Osteocyte (in vitro differentiated cells): ENCODE measurements around the gene AP5Z1. TPM values are rescaled to one million over a fixed set of nuclear protein-coding genes. Genes with fewer than 3 reads are reported as not detected.
A peak's percentile ranks its signal among the peaks of the same experiment; 100 is the strongest.

Experiments used
- DNase-seq: peaks from one replicate; pipeline ENCODE4 v3.0.0; 2021; ENCODE audit warnings: mixed read lengths; ENCODE audit not compliant: unreplicated experiment; ENCODE audit errors: extremely low spot score
- H3K27ac Mint-ChIP-seq: one replicate; pipeline ENCODE4 v1.8.0; 2021; ENCODE audit warnings: mild to moderate bottlenecking, mixed read lengths; ENCODE audit not compliant: unreplicated experiment
- H3K27me3 Mint-ChIP-seq: one replicate; pipeline ENCODE4 v1.8.0; 2021; ENCODE audit warnings: mixed read lengths; ENCODE audit not compliant: unreplicated experiment
- H3K36me3 Mint-ChIP-seq: one replicate; pipeline ENCODE4 v1.8.0; 2021; ENCODE audit warnings: mixed read lengths; ENCODE audit not compliant: unreplicated experiment
- H3K4me1 Mint-ChIP-seq: one replicate; pipeline ENCODE4 v1.8.0; 2021; ENCODE audit warnings: mixed read lengths; ENCODE audit not compliant: unreplicated experiment
- H3K4me3 Mint-ChIP-seq: one replicate; pipeline ENCODE4 v1.8.0; 2021; ENCODE audit warnings: mild to moderate bottlenecking, moderate library complexity, mixed read lengths; ENCODE audit not compliant: unreplicated experiment
- H3K9me3 Mint-ChIP-seq: one replicate; pipeline ENCODE4 v1.8.0; 2021; ENCODE audit warnings: mixed read lengths; ENCODE audit not compliant: unreplicated experiment
- total RNA-seq: library from RNA; stranded (reverse); gene quantifications from 2 replicates; pipeline ENCODE4 v1.2.1, GENCODE V29; 2021
- TF ChIP-seq, protein P1 (sequence below): fragments of 200-600 bp; sonication (generic); IDR thresholded peaks from 2 replicates; pipeline ENCODE4 v1.5.0; 2021; ENCODE audit warnings: antibody characterized with exemption, mild to moderate bottlenecking, moderate library complexity

AP5Z1 gene
- total RNA-seq, 1 donor from 2014 or later, result 50.2 TPM

DNA sequence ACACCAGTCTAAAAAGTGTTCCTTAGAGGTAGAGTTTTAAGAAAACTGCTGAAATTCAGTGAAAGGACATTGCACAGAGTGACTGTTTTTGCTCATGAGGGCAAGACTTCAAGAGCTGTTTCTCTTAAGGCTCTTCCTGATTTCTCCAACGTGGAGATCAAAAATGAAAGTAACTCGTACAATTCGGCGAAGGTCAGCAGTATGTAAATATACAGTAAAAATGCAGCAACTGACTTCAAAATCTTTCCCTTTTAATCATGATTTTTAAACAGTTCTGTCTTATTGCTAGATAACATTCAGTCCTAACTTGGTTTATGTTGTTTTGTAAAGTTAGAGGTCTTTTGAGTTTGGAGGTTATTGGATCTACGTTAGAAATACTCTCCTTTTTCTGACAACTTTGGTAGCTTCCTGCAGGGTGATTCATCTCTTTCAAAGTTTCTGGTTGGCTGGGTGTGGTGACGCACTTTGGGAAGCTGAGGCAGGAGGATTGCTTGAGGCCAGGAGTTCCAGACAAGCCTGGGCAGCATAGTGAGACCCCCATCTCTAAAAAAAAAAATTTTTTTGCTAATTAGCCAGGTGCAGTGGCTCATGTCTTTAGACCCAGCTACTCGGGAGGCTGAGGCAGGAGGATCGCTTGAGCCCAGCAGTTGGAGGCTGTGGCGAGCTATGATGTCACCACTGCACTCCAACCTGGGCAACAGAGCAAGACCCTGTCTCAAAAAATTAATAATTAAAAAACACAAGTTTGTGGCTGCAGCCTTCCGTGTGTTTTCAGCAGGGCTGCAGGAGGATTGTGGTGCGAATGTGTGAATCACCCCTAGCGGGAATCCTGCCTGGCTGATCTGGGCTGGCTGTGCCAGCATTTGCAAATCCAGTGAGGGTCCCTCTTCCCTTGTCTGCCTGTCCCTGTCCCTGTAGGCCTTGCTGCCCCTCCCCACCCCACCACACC, 29.2 kb upstream of the AP5Z1 start:
- peak overlapping the region; percentile 76 for H3K4me3 Mint-ChIP-seq
- H3K4me1 Mint-ChIP-seq, result peaks cover 58% of the 10 kb centered on the region
- H3K36me3 Mint-ChIP-seq, result peaks cover 29% of the 10 kb centered on the region
- DNase-seq, result no peak
- H3K27ac Mint-ChIP-seq, result peak overlapping the region; percentile 98
- TF ChIP-seq, protein P1, sequence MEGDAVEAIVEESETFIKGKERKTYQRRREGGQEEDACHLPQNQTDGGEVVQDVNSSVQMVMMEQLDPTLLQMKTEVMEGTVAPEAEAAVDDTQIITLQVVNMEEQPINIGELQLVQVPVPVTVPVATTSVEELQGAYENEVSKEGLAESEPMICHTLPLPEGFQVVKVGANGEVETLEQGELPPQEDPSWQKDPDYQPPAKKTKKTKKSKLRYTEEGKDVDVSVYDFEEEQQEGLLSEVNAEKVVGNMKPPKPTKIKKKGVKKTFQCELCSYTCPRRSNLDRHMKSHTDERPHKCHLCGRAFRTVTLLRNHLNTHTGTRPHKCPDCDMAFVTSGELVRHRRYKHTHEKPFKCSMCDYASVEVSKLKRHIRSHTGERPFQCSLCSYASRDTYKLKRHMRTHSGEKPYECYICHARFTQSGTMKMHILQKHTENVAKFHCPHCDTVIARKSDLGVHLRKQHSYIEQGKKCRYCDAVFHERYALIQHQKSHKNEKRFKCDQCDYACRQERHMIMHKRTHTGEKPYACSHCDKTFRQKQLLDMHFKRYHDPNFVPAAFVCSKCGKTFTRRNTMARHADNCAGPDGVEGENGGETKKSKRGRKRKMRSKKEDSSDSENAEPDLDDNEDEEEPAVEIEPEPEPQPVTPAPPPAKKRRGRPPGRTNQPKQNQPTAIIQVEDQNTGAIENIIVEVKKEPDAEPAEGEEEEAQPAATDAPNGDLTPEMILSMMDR, result no peak
- no peaks in the 10 kb centered on the region for H3K9me3 Mint-ChIP-seq
- no peaks in the 10 kb centered on the region for H3K27me3 Mint-ChIP-seq

DNA sequence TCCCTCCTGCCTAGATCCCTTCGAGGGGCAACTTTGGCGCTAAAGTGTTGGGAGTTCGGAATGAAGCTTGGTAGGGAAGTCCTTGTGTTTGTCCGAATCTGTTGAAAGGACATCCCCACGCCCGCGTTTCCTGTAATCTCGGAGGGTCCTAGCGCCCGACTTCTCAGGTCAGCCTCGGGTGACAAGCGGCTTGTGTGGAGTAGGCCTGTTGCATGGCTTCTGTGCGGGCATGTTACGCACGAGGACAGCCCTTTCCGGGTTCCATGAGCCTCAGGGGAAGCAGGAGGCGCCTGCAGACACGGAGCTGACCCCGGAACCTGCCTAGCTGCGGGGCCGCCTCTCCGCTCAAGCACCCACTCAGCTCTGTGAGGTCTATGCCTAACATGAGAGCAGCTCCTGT, 28.4 kb upstream of the AP5Z1 start:
- TF ChIP-seq, protein P1, result no peak
- Mint-ChIP-seq H3K27ac (peak overlapping the region; percentile 98), H3K4me3 (no peak overlapping the region), H3K36me3 (peaks cover 24% of the 10 kb centered on the region), H3K9me3 (no peaks in the 10 kb centered on the region), H3K4me1 (peaks cover 56% of the 10 kb centered on the region), H3K27me3 (no peaks in the 10 kb centered on the region)
- no peak for DNase-seq

DNA sequence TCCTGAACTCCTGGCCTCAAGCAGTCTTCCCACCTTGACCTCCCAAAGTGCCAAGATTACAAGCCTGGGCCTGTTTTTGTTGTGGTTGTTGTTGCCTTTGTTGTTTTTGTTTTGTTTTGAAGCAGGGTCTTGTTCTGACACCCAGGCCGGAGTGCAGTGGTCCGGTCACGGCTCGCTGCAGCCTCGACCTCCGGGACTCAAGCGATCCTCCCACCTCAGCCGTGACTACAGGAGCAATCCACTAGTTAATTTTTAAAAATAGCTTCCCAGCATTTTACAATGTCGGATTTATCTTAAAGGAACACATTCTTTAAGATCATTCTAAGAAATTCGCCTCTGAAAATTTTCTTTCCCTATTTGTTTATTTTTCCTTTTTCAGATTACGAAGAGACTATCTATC, 27.7 kb upstream of the AP5Z1 start:
- peaks cover 22% of the 10 kb centered on the region for H3K36me3 Mint-ChIP-seq
- no peak for DNase-seq
- no peak overlapping the region for H3K4me3 Mint-ChIP-seq
- TF ChIP-seq, protein P1, result no peak
- no peaks in the 10 kb centered on the region for H3K27me3 Mint-ChIP-seq
- peak overlapping the region; percentile 98 for H3K27ac Mint-ChIP-seq
- H3K4me1 Mint-ChIP-seq, result peaks cover 56% of the 10 kb centered on the region
- no peaks in the 10 kb centered on the region for H3K9me3 Mint-ChIP-seq

DNA sequence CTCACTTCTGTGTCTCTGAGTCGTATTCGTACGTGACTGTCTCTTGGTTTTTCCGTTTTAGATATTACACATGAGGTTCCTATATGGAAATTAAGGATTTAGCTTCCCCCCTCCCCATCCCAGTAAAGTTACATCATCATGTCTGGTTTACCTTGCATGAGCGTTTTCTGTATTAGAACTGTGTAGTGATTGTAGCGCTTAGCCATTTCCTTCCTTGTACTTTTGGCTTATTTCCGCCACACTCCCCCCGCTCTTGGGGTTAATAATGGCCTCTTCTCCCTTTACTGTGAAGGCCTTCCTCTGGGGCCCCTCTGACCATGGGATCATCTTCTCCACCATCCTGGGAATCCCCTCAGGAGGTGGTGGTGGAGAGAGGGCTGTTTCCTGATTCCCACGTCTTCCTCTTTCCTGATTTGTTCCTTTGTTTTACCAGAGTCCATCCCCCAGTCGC, 27.2 kb upstream of the AP5Z1 start:
- H3K27me3 Mint-ChIP-seq, result no peaks in the 10 kb centered on the region
- peaks cover 51% of the 10 kb centered on the region for H3K4me1 Mint-ChIP-seq
- no peak for DNase-seq
- H3K4me3 Mint-ChIP-seq, result no peak overlapping the region
- TF ChIP-seq, protein P1, result no peak
- H3K36me3 Mint-ChIP-seq, result peaks cover 21% of the 10 kb centered on the region
- peak overlapping the region; percentile 98 for H3K27ac Mint-ChIP-seq
- no peaks in the 10 kb centered on the region for H3K9me3 Mint-ChIP-seq

DNA sequence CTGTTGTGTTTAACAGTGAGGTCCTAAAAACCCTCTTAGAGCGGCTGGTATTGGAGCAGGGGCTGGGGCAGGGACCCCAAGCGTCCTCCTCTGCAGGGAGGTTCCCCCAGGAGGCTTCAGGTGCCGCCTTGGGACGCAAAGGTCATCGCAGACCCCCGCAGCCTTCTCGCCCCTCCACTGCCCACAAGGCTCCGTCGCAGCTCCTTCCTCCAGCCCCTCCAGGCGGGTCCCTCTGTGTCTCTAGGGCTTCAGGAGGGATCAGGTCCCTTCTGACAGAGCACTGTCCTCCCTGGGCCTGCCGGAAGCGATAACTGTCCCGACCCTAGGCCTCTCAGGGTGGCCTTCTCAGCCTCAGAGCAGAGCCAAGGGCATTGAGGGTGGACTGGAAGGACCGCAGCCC, 26.1 kb upstream of the AP5Z1 start:
- H3K9me3 Mint-ChIP-seq, result no peaks in the 10 kb centered on the region
- no peak overlapping the region for H3K4me3 Mint-ChIP-seq
- peaks cover 40% of the 10 kb centered on the region for H3K4me1 Mint-ChIP-seq
- H3K27ac Mint-ChIP-seq, result peak overlapping the region; percentile 98
- TF ChIP-seq, protein P1, result no peak
- H3K36me3 Mint-ChIP-seq, result peaks cover 19% of the 10 kb centered on the region
- H3K27me3 Mint-ChIP-seq, result no peaks in the 10 kb centered on the region
- no peak for DNase-seq
